Measurements from ENCODE around the gene PDHX.

The PDHX gene

GRCh38 chr11:34972366-34972765 lies 55.9 kb downstream of the PDHX start:
- no peak for TF ChIP-seq CTCF (IDR thresholded peaks at IDR 0.05)
- Histone ChIP-seq H3K9me3 (ENCODE audit: control insufficient read depth, low read length) (no peaks in the 10 kb centered on the region), H3K79me2 (no peaks in the 10 kb centered on the region), H3K27me3 (ENCODE audit: control insufficient read depth, insufficient read depth, low read length) (no peaks in the 10 kb centered on the region), H3K4me1 (no peaks in the 10 kb centered on the region), H2AFZ (no peak overlapping the region), H3K36me3 (ENCODE audit: control insufficient read depth, insufficient read depth, low read length) (no peaks in the 10 kb centered on the region), H3K4me2 (ENCODE audit: low read length) (no peak overlapping the region), H3K27ac (no peak overlapping the region), H3K9ac (no peak overlapping the region), H3K4me3 (ENCODE audit: low read depth, low read length) (no peak overlapping the region)

- Histone ChIP-seq H3K27ac (no peak overlapping the region), H3K4me3 (ENCODE audit: low read depth, low read length) (no peak overlapping the region), H3K4me2 (ENCODE audit: low read length) (no peak overlapping the region), H3K9ac (no peak overlapping the region), H3K4me1 (no peaks in the 10 kb centered on the region), H3K79me2 (no peaks in the 10 kb centered on the region), H2AFZ (no peak overlapping the region), H3K36me3 (ENCODE audit: control insufficient read depth, insufficient read depth, low read length) (no peaks in the 10 kb centered on the region), H3K27me3 (ENCODE audit: control insufficient read depth, insufficient read depth, low read length) (no peaks in the 10 kb centered on the region), H3K9me3 (ENCODE audit: control insufficient read depth, low read length) (no peaks in the 10 kb centered on the region)
- TF ChIP-seq CTCF (IDR thresholded peaks at IDR 0.05), result no peak
Measured at GRCh38 chr11:34972892-34973291, 56.5 kb downstream of the PDHX start.

DNA sequence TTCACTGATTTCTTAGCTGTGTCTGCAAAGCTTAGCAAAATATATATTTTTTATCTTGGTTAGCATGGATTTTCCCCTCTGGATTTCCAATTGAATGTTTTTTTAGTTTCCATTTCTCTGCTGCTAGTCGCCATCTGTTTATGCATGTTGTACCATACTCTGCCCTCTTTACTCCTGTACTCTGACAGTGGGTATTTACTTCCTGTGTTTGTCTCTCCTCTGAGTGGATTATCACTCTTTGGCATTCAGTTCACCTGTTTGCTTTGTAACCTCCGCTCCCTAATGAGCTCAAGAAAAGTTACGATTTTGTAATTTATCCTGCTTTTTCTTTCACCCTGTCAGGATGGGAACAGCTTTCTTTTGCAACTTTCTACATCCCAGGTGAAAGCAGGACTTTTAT lies 59.1 kb downstream of the PDHX start:
- no peaks in the 10 kb centered on the region for H3K9me3 ChIP-seq (ENCODE audit: control insufficient read depth, low read length)
- no peak overlapping the region for H3K4me3 ChIP-seq (ENCODE audit: low read depth, low read length)
- no peak overlapping the region for H3K4me2 ChIP-seq (ENCODE audit: low read length)

DNA sequence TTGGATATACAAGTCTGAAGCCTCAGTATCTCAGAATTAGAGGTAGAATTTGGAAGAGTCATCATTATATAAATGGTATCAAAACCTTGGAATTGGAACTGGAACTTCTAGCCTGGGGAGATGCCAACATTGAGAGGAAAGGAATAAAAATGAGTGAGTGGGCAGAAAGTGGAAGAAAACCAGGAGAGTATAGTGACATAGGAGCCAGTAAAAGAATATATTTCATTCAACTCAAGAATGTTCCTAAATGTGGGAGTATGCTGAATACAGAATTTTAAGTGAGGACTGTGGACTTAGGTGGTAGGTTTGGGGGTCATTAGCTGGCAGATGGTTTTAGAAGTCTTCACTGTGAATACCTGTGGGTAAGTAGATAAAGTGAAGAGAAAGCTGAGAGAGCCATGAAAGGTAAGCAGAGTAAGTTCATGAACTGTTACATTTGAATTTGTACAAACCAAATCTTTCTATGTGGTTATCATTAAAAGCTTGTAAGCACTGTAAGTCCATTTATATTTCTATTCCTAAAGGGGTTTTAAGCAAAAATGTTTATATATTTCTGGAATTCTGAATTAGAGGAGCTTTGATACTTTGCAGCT lies 60.2 kb downstream of the PDHX start:
- no peaks in the 10 kb centered on the region for H3K9me3 ChIP-seq (ENCODE audit: control insufficient read depth, low read length)
- H3K4me1 ChIP-seq, result no peaks in the 10 kb centered on the region
- no peaks in the 10 kb centered on the region for H3K36me3 ChIP-seq (ENCODE audit: control insufficient read depth, insufficient read depth, low read length)
- H3K4me3 ChIP-seq (ENCODE audit: low read depth, low read length), result no peak overlapping the region
- no peak overlapping the region for H3K4me2 ChIP-seq (ENCODE audit: low read length)
- no peak overlapping the region for H3K27ac ChIP-seq
- H3K27me3 ChIP-seq (ENCODE audit: control insufficient read depth, insufficient read depth, low read length), result no peaks in the 10 kb centered on the region
- no peaks in the 10 kb centered on the region for H3K79me2 ChIP-seq
- no peak overlapping the region for H2AFZ ChIP-seq
- TF ChIP-seq CTCF (IDR thresholded peaks at IDR 0.05), result no peak
- no peak overlapping the region for H3K9ac ChIP-seq

More for the DNA sequence above, 59.1 kb downstream of the PDHX start:
- no peak for TF ChIP-seq CTCF (IDR thresholded peaks at IDR 0.05)
- no peaks in the 10 kb centered on the region for H3K79me2 ChIP-seq
- H3K27me3 ChIP-seq (ENCODE audit: control insufficient read depth, insufficient read depth, low read length), result no peaks in the 10 kb centered on the region
- H3K4me1 ChIP-seq, result no peaks in the 10 kb centered on the region
- no peak overlapping the region for H3K9ac ChIP-seq
- H3K36me3 ChIP-seq (ENCODE audit: control insufficient read depth, insufficient read depth, low read length), result no peaks in the 10 kb centered on the region
- no peak overlapping the region for H3K27ac ChIP-seq
- H2AFZ ChIP-seq, result no peak overlapping the region
